ENCODE results near the gene HMX2.

Gene HMX2

GRCh38 chr10:123139521-123140163 is 8.3 kb upstream of the HMX2 start:
- DNase-seq: no peak

DNA sequence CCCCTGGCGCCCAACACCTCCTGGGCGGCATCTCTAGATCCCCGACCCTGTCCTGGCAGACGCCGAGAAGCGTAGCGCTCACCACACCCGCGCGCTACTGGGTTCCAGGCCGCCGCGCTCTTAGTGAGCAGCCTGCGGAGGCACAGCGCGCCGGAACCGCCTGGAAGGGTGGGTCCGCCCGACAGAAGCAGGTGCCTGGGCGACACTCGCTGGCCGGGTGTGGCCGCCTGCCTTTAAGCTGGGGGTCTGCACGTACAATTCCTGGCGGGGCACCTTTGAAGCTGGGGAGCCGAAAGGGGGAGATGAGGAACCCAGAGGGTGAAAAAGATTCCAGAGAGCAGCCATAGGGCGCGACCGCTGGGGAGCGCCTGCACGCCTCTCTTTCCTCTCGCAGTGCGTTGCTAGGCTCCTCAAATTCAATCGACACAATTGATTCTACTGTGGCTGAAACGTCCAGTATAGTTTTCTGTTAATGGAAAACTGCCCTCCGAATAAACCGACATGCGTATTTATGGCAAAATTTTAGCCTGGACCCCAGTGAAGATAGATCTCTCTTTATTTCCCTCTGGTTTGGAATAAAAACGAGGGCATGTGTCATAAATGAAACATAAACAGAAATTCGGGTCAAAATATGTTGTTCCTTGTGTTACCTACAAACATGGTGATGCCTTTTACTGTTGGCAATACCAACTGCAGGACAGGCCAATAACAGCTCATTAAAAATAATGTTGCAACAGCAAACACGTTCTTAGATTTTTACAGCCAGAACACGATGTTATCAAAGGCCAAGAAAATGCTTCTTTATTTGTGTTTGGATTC is 7.6 kb upstream of the HMX2 start:
- no peak for DNase-seq

- no peak for DNase-seq
These were observed 6.9 kb upstream of the HMX2 start for GRCh38 chr10:123140983-123141390.

DNA sequence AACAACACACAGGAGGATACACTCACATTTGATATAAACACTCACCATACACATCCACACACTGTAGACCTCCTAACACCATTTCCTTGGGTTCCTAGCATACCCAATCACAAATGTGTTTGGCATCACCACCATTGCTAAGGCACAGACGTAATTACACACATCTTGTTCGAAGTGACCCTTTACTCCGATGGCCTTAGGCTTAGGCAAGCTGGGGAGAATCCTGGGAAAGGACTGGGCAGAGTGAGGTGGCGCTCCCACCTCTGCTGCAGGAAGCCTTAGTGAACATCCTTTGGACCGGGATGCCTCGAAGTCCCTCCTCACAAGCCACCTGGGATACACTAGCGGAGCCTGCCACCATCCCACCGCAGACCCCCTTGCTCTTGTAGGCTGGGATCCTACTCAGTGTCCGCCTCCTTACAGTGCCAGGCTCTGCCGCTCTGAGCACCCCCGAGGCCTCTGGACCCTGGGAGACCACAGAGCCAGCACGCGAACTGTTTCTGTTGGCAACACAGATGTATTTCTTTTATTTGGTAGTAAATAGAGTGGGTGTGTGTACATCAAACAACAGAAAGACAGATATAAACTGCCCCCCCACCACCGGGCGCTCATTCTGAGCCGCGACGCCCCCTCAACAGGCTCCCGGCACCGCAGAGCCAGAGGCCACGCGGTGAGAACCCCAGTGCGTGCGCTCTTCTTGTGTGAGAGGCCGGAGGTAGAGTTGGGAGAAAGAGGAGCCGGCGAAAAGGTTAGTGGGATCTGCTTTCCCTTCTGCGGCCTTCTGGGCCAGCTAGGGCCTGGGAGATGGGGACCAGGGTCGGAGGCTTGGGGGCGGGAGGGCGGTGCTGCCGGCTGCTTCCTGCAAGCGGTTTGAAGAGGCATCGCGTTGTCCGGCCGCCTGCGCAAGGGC is 5.9 kb upstream of the HMX2 start:
- no peak for DNase-seq

DNA sequence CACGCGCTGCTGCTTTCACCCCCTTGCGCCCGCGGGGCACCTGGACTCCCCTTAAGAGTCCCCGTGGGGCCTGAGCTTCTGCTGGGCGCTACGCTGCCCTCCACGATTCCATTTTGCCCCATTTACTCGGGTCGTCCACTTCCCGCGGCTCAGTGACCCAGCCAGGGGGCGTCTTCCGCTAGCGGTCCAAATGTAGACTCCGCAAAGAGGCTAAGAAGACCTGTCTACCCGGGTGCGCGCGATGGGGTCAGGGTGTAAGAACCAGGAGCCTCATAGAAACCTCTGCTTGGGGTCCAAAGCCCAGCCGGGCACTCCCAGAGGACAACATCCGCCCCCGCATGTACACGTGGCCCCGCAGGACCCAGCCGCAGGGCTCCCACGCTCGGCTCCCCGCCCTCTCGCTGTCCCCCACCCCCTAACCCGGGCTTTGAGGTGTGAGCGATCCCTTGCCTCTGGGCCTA is 5.2 kb upstream of the HMX2 start:
- DNase-seq: no peak

DNA sequence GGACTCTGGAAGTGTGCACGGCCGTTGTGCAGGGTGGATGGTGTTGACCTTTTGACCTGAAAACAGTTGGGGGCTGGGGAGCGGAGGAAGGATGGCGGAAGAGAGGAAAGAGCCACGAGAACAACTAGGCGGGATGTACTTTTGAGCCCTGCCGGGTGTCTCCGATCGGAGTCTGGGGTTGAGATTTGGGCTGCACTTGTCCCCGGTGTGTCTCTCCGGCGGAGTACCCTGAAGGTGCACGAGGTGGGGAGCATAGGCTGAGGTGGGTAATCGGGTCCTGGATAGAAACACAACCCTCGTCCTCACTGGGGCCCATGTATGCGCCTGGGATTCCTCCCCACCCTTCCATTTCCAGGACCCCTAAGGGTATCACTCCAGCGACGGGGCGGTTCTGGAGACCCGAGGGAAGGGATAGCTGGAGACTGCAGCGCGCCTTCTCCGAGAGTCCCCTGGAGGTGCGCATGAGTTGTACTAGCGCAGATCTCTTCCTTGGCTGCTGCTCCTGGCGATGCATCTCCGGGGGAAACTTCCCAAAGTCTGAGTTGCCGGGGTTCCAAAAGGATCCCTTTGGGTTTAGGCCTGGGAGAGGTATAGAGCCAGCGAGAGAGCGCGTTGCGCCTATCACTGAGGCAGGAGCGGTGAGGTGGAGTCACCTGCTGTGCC is 4.6 kb upstream of the HMX2 start:
- no peak for DNase-seq

- DNase-seq: no peak
These were observed 4.1 kb upstream of the HMX2 start for GRCh38 chr10:123143825-123144168.

DNA sequence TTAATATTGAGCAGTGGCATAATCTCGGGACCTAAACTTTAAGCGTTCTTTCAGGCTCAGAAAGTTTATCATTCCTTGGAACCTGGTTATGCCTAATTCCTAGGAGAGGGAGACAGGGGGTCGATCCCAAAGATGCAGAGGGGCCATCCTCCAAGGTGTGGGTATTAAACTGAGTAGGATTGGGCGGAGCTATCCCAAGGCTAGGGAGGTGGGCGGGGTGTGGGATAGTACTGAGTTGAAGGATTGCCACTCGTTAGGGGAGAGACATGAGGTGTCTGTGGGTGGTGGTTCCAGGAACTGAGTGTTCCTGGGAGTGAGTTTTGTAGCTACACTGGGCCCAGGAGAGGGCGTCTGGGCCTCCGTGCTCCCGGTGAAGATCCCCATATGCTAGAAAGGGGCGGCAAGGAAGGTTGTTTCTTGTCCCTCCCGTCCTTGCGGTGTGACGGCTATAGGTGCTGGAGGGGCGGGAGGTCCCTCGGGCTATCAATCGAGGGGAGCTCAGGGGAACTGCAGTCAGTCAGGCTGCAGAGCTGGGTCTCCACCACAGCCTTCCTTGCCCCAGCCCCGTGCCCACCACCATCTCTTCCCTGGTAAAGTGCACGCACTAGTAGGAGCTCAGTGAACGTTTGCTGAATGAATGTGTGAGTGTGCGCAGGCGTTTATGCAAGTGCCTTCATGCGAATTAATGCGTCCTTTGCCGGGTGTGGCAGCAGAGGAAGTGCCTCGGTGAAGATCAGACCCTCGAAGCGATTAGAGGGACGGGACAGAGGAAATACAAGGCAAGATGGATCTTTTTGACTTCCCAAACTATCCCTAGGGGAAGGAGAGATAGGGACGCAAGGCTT is 3.0 kb upstream of the HMX2 start:
- DNase-seq: no peak

- no peak for DNase-seq
These were observed 2.4 kb upstream of the HMX2 start for GRCh38 chr10:123145542-123146012.

GRCh38 chr10:123146013-123146893 is 1.7 kb upstream of the HMX2 start:
- DNase-seq: no peak

- DNase-seq: no peak
These were observed 872 bp upstream of the HMX2 start for GRCh38 chr10:123146894-123147634.

GRCh38 chr10:123148414-123149161 is 652 bp downstream of the HMX2 start:
- DNase-seq: no peak

- DNase-seq: no peak
These were observed 1.2 kb downstream of the HMX2 start for GRCh38 chr10:123149162-123149567.

- no peak for DNase-seq
These were observed 1.8 kb downstream of the HMX2 start for GRCh38 chr10:123149568-123150270.

DNA sequence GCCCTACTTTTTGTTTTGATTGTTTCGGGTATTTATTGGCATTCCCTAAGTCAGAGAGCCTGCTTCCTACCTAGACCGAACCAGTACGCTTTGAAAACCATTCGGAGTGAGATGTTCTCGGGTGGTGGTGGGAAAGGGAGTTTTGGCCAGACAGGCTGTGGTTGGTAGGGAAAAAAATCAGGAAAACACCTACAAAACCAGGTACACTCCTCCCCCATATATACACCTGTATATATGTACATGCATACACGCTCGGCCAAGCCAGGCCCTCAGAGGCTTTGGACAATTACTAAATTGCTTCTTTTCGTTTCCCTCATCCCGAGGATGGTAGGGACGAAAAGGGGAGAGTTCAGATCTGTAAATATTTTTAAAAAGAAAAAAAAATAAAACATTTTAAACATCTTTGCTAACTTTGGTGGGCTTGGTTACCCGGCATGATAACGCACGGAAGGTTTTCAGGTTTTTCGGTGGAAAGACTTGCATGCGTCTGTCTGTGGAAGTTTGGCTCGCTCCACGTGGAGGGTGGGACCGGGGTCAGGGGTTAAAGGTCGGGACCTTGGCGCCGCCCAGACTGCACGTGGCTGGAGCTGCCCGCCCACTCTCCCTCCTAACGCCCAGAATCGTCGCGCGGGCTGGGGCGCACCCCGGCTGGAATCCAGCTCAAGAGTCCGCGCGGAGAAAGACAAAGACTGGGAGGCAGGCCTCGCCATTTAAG is 2.5 kb downstream of the HMX2 start:
- DNase-seq: no peak

DNA sequence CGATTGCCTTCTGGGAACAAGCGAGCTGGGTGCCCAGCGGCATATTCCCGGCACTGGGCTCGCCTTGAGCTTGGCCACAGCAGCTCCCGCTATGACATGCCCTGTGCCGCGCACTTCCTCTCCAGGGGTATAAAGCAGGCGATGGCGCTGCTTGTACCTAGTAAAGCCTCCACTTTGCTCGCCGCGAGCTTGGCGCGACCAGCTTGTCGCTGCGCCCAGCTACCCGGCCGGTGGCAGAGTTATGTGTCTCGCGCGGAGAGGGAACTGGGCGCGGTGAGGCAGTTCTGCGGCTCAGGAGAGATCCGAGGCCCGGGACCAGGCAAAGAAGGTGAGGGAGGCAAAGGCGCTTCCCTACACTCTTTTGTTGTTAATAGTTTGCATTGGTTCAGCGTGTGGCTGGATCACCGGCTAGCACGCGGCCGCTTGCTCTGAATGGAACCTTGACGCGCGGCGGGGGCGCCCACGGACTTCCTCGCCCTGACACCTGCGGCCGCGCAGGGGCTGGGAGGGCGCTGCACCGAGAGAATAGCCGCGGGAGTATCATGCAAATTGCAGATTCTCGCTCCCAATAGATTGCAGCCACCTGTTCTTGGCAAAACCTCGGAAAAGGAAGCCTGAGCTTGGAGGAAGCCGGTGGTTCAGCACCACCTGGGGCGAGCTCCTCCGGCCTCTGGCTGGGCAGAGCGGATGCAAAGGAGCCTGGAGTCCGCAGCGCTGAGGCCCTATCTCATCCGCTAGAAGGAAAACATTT is 3.2 kb downstream of the HMX2 start:
- DNase-seq: no peak

DNA sequence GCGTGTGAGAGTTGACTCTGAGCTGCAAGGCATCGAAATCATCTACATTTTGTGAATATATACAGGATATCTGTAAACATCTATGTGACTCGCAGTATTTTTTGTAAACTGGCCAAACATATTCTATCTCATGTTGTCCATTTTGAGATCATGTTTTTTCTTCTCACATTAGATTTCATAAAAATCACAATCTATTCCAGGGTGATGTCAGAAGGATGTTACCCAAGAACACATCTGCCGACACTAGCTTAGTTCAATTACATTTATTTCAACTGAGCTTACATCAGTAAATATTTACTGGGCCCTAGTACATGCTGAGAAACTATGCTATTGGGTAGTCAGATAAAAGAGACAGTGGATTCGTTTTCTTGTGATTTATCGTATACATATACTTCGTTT is 3.8 kb downstream of the HMX2 start:
- no peak for DNase-seq

Data from NCI-H226 (cell line).